HG03378 (cell line): Measurements from ENCODE around the gene PCDH15.
"Not testable (repeated sequence)": the region's sequence is repeated elsewhere in the genome, so short reads cannot be mapped to it uniquely, and the experiment has no call there.

Experiments
- ATAC-seq: cut with Tn5 transposase; IDR thresholded peaks from one replicate; pipeline ENCODE4 v1.9.1; 2021; ENCODE audit warnings: mild to moderate bottlenecking, moderate library complexity; ENCODE audit not compliant: unreplicated experiment

PCDH15 gene

GRCh38 chr10:54576541-54576940 lies 224.5 kb downstream of the PCDH15 start:
- ATAC-seq: no peak

- no peak for ATAC-seq
Observed at GRCh38 chr10:54559498-54559897, 241.5 kb downstream of the PCDH15 start.

GRCh38 chr10:54554028-54554427 lies 247.0 kb downstream of the PCDH15 start:
- no peak for ATAC-seq

GRCh38 chr10:54550016-54550415 lies 251.0 kb downstream of the PCDH15 start:
- ATAC-seq: no peak

DNA sequence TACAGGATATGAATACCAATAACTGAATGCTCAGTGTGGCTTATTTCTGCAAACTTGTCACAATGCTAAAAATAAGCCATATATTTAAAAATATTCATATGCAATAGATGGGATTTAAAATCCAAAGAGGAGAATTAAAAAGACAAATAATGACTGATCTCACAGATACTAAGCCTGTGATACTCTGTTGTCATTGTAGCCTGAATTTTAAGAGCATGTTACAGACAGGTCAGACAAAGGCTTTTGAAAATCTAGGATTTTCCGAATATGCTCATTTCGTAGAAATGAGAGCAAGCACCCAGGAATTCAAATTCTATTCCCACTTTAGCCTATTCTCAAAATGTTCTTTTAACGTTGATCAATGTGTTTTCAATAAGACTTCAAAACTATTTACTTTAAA lies 269.7 kb downstream of the PCDH15 start:
- ATAC-seq: no peak

- no peak for ATAC-seq
Observed at GRCh38 chr10:54530299-54530698, 270.7 kb downstream of the PCDH15 start.

GRCh38 chr10:54525816-54526215 lies 275.2 kb downstream of the PCDH15 start:
- ATAC-seq: no peak

DNA sequence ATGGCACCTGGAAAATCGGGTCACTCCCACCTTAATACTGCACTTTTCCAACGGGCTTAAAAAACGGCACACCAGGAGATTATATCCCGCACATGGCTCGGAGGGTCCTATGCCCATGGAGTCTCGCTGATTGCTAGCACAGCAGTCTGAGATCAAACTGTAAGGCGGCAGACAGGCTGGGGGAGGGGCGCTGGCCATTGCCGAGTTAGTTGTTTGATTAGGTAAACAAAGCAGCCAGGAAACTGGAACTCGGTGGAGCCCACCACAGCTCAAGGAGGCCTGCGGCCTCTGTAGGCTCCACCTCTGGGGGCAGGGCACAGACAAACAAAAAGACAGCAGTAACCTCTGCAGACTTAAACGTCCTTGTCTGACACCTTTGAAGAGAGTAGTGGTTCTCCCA lies 285.8 kb downstream of the PCDH15 start:
- ATAC-seq: not testable (repeated sequence)

DNA sequence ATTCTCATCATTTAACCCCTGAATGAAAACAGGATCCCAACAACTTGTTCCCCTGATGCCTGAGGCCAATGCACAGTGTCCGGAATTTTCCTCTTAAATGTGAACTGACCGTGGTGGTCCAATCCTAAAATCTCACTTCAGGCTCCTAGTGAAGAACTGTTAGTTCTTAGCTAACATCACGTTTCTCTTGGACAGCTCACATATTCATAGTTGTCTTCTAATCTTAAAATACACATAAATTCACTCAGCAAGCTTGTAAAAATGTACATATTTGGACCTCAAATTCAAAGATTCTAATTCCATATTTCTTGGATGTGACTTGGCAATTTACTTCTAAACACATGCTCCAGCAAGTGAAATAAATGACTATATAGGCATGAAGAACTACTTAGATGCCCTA lies 297.2 kb downstream of the PCDH15 start:
- no peak for ATAC-seq

DNA sequence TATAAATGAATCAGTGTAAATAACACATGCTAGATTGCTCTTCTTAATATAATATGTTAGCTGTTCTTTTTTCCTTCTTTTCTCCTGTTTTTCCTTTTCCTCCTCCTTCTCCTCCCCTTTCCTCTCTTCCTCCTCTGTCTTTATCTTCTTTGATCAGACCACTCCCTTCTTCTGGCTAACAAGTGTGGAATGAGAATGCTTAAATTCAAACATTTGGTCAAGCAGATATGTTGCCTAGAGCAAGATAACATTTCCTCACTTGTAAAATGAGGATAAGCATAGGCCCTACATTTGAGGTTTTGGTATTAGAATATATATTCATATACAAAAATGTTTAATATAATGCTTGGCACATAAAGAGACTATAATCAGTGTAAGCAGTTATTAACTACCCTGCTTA lies 299.1 kb downstream of the PCDH15 start:
- no peak for ATAC-seq

DNA sequence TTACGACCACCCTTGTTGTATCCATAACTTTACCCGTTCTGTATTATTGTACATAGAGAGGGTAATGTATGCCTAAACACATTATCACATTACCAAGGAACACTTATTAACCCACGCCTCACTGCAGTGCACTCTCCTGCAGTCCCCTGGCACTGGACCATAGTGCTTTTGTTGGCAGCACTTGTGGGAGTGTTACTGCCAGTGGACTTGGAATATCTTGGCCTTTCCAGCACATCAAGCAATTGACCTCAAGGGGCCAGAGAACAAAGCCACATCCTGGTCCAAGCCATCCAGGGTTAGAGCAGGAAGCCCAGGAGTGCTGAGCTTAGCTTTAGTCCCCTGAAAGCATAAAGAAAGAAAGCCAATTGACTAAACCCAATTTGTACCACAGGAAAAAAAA lies 304.2 kb downstream of the PCDH15 start:
- no peak for ATAC-seq

GRCh38 chr10:54487743-54488142 lies 313.3 kb downstream of the PCDH15 start:
- ATAC-seq: no peak

DNA sequence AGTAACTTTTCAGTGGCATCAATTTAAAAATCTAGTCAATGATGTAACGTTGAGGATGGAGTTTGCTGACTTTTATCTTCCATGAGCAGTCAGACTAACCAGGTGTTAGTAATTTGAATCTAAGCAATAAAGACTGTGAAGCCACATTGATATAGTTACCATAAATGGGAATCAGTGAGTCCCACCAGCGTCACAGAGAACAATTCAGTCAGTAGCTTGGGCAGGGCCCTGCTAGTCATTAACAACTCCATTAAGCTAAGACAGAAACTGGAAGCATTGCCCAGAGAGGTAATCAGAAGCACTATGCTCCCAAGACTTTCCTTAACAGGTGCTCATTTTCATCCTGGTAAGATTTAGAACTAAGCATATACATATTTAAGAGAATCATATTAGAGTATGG lies 315.1 kb downstream of the PCDH15 start:
- no peak for ATAC-seq

- ATAC-seq: no peak
Observed at GRCh38 chr10:54484186-54484585, 316.8 kb downstream of the PCDH15 start.

DNA sequence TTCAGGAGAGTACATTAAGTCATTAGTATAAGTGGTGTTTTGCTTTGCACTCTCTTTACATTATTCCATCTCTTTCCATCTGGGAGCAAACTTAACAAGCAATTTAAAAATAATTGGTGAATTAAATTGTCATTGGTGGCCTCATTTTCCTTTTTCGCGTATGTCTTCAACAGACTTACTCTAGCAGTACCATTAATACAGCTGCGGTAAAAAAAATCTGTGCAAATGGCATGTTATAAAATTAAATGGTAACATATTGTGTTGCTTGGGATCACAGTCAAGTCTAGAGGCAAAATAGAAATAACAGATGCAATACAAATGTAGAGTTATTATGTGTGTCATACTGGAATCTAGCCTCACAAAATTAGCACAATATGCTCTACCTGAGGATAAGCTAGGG lies 322.4 kb downstream of the PCDH15 start:
- no peak for ATAC-seq

GRCh38 chr10:54477738-54478137 lies 323.3 kb downstream of the PCDH15 start:
- ATAC-seq: no peak

DNA sequence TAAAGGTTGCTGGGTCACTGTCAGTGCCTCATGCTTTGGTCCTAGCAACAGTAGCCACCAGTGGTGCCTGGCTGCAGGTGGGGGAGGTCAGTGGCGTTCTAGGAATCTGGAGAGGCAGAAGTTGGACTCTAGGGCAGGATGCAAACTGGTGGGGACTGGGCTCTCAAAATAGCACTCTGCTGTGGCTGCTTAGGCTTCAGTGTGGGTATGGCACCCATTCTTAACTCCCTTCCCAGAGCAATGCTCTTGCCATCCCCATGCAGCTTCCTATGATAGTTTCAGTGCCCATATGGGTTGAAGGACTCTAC lies 330.8 kb downstream of the PCDH15 start:
- no peak for ATAC-seq

- no peak for ATAC-seq
Observed at GRCh38 chr10:54469587-54470323, 331.3 kb downstream of the PCDH15 start.

DNA sequence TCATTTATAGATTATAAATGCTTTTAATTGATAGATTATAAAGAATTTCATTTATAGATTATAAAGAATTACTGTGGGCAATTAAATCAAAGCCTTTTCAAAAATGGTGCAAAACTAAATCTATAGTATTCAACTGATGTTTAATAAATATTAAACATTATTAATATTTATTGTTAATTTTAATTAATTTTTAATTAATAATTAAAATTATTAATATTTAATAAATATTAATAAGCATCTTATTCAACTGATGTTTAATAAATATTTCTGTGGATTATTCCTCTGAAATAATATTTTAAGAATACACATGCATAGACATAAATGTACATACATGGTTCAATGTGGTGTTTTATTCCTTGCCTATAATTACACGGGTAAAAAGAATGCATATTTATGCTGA lies 346.8 kb downstream of the PCDH15 start:
- ATAC-seq: no peak

GRCh38 chr10:54449056-54449455 lies 352.0 kb downstream of the PCDH15 start:
- no peak for ATAC-seq

- no peak for ATAC-seq
Observed at GRCh38 chr10:54444170-54444569, 356.9 kb downstream of the PCDH15 start.

- no peak for ATAC-seq
Observed at GRCh38 chr10:54441275-54441674, 359.8 kb downstream of the PCDH15 start.

DNA sequence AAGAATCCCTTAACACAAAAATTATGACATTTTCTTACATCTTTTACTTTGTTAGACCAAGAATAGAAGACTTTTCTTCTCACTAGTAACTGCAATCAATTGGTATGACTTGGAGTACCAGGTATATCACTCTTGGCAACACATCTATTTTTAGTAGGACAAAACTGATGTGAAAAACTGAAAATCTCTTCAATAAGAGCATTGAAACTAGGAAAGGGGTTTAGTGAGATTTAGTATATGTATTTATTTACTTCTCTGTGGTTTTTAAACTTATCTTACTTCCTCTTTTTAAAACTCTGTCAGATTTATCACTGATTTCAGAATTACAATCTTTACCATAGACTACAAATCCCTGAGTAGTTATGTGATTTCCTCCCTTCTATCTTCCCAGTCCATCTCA lies 366.2 kb downstream of the PCDH15 start:
- peak; percentile 87 for ATAC-seq
